SH-SY5Y (cell line): Measurements from ENCODE around the gene GUCA1C.

ENCODE experiments used
- GATA2 ChIP-seq: IDR thresholded peaks from 2 replicates; pipeline ENCODE4 v1.6.1; 2011; ENCODE audit warnings: mild to moderate bottlenecking, low read depth, low read length
- GATA3 ChIP-seq: IDR thresholded peaks from 2 replicates; pipeline ENCODE4 v1.6.1; 2011; ENCODE audit warnings: low read depth, mild to moderate bottlenecking, low read length, moderate library complexity

DNA sequence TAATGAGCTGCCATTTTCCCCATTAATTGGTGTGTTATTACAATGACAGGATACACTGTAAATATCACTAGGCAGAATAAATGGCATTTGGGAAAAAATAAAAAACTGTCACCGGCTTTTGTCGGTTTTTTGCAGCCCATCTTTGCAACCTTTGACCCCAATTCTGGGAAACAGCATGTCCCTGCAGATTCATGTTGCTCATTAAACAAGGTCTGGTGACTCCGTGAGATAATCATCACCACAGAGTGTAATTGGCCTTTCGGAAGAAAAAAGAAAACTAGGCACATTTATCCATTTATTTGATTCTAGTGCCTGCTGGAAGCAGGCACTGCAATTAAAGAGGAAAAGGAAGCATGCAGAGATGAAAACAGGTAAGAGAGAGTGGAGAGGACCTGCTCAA lies 66.6 kb downstream of the GUCA1C start:
- 0 out of 2 replicates have a peak, but pooled peaks have one; percentile 48 for TF ChIP-seq GATA3
- TF ChIP-seq GATA2, result peak; percentile 63
